Keratinocyte (primary cell): ENCODE measurements around the gene PHPT1. TPM values are rescaled to one million over a fixed set of nuclear protein-coding genes. Genes with fewer than 3 reads are reported as not detected.

ENCODE experiments used
- DNase-seq: peaks from one replicate; pipeline ENCODE4 v3.0.0-alpha.2; 2011; ENCODE audit warnings: low read depth, missing footprints, low spot score
- FAIRE-seq: peaks from 2 replicates; lab custom pipeline; 2011; peaks lifted over from hg19 to GRCh38; lab: Jason Lieb, UNC
- H2AFZ ChIP-seq: 2 replicates; pipeline ENCODE4 v1.6.0; 2012; ENCODE audit warnings: low read length, control low read depth, inconsistent platforms; ENCODE audit not compliant: control insufficient read depth
- H3K27ac ChIP-seq: 2 replicates; pipeline ENCODE4 v1.5.1; 2011; ENCODE audit warnings: low read length; ENCODE audit not compliant: control insufficient read depth, insufficient read depth
- H3K27me3 ChIP-seq: 3 replicates; pipeline ENCODE4 v1.6.0; 2011; ENCODE audit warnings: low read length; ENCODE audit not compliant: control insufficient read depth, insufficient read depth; ENCODE audit errors: extremely low read depth
- H3K36me3 ChIP-seq, 2 experiments: 2 replicates in 1 of 2; 3 replicates in 1 of 2; pipeline ENCODE4 v1.5.1; 2011; ENCODE audit warnings: low read length in 2 of 2, mild to moderate bottlenecking in 1 of 2; ENCODE audit not compliant: control insufficient read depth in 2 of 2, insufficient read depth in 2 of 2; ENCODE audit errors: extremely low read depth in 1 of 2
- H3K4me1 ChIP-seq: 3 replicates; pipeline ENCODE4 v1.5.1; 2011; ENCODE audit warnings: low read length; ENCODE audit not compliant: control insufficient read depth, insufficient read depth; ENCODE audit errors: extremely low read depth
- H3K4me2 ChIP-seq: 3 replicates; pipeline ENCODE4 v1.6.0; 2011; ENCODE audit warnings: low read depth, low read length; ENCODE audit not compliant: control insufficient read depth, insufficient read depth; ENCODE audit errors: extremely low read depth
- H3K4me3 ChIP-seq, 3 experiments: fragments of 200-600 bp in 1 of 3; sonication (generic) in 1 of 3; 2 replicates in 2 of 3; 3 replicates in 1 of 3; pipeline ENCODE4 v1.5.1; 2011 to 2016; ENCODE audit warnings: low read length in 3 of 3, mild to moderate bottlenecking in 3 of 3, control low read depth in 2 of 3, inconsistent platforms in 1 of 3, low read depth in 1 of 3, mixed read lengths in 1 of 3, mixed run types in 1 of 3, moderate library complexity in 1 of 3; ENCODE audit not compliant: control insufficient read depth in 2 of 3, insufficient read depth in 2 of 3; ENCODE audit errors: extremely low read depth in 1 of 3
- H3K79me2 ChIP-seq: 2 replicates; pipeline ENCODE4 v1.6.0; 2012; ENCODE audit warnings: low read length; ENCODE audit not compliant: control insufficient read depth, insufficient read depth
- H3K9ac ChIP-seq: 3 replicates; pipeline ENCODE4 v1.6.0; 2011; ENCODE audit warnings: low read length; ENCODE audit not compliant: control insufficient read depth, insufficient read depth; ENCODE audit errors: extremely low read depth
- H3K9me1 ChIP-seq: 3 replicates; pipeline ENCODE4 v1.6.0; 2011; ENCODE audit warnings: low read length; ENCODE audit not compliant: control insufficient read depth, insufficient read depth; ENCODE audit errors: extremely low read depth
- H3K9me3 ChIP-seq: 2 replicates; pipeline ENCODE4 v1.5.1; 2012; ENCODE audit warnings: low read depth, low read length; ENCODE audit not compliant: control insufficient read depth
- H4K20me1 ChIP-seq: 3 replicates; pipeline ENCODE4 v1.6.0; 2011; ENCODE audit warnings: low read length; ENCODE audit not compliant: control insufficient read depth, insufficient read depth; ENCODE audit errors: extremely low read depth
- CTCF ChIP-seq, 3 experiments: IDR thresholded peaks in 1 of 3; conservative IDR thresholded peaks in 1 of 3; optimal IDR thresholded peaks in 1 of 3; 2 replicates in 2 of 3; 3 replicates in 1 of 3; pipeline versions ENCODE3 to v1.5.1; 2011; ENCODE audit warnings: low read length in 3 of 3, mild to moderate bottlenecking in 3 of 3, moderate library complexity in 2 of 3, control low read depth in 1 of 3, inconsistent platforms in 1 of 3; ENCODE audit not compliant: insufficient read depth in 2 of 3; ENCODE audit errors: extremely low read depth in 1 of 3
- EZH2 ChIP-seq: IDR thresholded peaks from one replicate; pipeline ENCODE4 v1.6.1; 2012; ENCODE audit warnings: inconsistent platforms, mild to moderate bottlenecking, low read length, moderate library complexity
- dilution Hi-C: fragments of 300-500 bp; cut with MboI; formaldehyde crosslinking; loops from one replicate; pipeline ENCODE4 v1.7.0; 2020; ENCODE audit warnings: low sequenced_read_pairs; ENCODE audit not compliant: extremely low pct_ligation_motif_present
- polyA plus RNA-seq, 5 experiments: library from polyadenylated mRNA; depleted of rRNA in 3 of 5; stranded (reverse) in 3 of 5; stranded (forward) in 1 of 5; unstranded in 1 of 5; fragments of >200 nt; gene quantifications; 1 replicate in 1 of 5; 2 replicates in 3 of 5; 3 replicates in 1 of 5; pipeline versions ENCODE4 v1.2.1 to v1.2.3, GENCODE V29; 2011 to 2012; ENCODE audit warnings: missing spikeins in 2 of 5, low read depth in 1 of 5, low replicate concordance in 1 of 5

The PHPT1 gene
- polyA plus RNA-seq, 1 donor (not counting 4 experiments of a cell fraction or from before 2014, with no cell fraction given), result 68.8 TPM

- dilution Hi-C loops, result no loop called here
- no peak overlapping the region for H3K4me3 ChIP-seq
Measured at GRCh38 chr9:136896027-136896426, 46.8 kb downstream of the PHPT1 start.

GRCh38 chr9:136898483-136899100 lies 49.4 kb downstream of the PHPT1 start:
- no peaks in the 10 kb centered on the region for H3K27me3 ChIP-seq
- H3K9me3 ChIP-seq, result no peaks in the 10 kb centered on the region
- no peaks in the 10 kb centered on the region for H4K20me1 ChIP-seq
- H3K27ac ChIP-seq, result no peak overlapping the region
- dilution Hi-C loops, result no loop called here
- peaks cover 47% of the 10 kb centered on the region for H3K4me1 ChIP-seq
- H3K9ac ChIP-seq, result no peak overlapping the region
- H2AFZ ChIP-seq, result no peak overlapping the region
- peaks cover 14 to 24% of the 10 kb centered on the region in 2 experiments for H3K36me3 ChIP-seq
- FAIRE-seq (no peak), DNase-seq (no peak)
- H3K9me1 ChIP-seq, result no peaks in the 10 kb centered on the region
- TF ChIP-seq CTCF (optimal IDR thresholded peaks at IDR 0.05 in 1 of 3, IDR thresholded peaks at IDR 0.05 in 1 of 3, conservative IDR thresholded peaks at IDR 0.05 in 1 of 3; ENCODE audit: extremely low read depth in 1 of 3, insufficient read depth in 2 of 3, low read length in 3 of 3) (no peak), EZH2 (no peak)
- H3K4me3 ChIP-seq, result no peak overlapping the region
- no peak overlapping the region for H3K4me2 ChIP-seq
- H3K79me2 ChIP-seq, result peaks cover 47% of the 10 kb centered on the region

More at GRCh38 chr9:136896027-136896426, 46.8 kb downstream of the PHPT1 start:
- Histone ChIP-seq H3K27me3 (no peaks in the 10 kb centered on the region), H3K9ac (no peak overlapping the region), H3K9me1 (no peaks in the 10 kb centered on the region), H4K20me1 (no peaks in the 10 kb centered on the region), H2AFZ (no peak overlapping the region), H3K9me3 (no peaks in the 10 kb centered on the region), H3K36me3 (peaks cover 16 to 20% of the 10 kb centered on the region in 2 experiments), H3K79me2 (peaks cover 68% of the 10 kb centered on the region), H3K27ac (no peak overlapping the region), H3K4me2 (no peak overlapping the region), H3K4me1 (peaks cover 26% of the 10 kb centered on the region)
- no peak for TF ChIP-seq EZH2
- no peak for DNase-seq
- FAIRE-seq, result no peak
